HG03342 (cell line): ENCODE measurements around the gene ABLIM1.

Experiments
- ATAC-seq: cut with Tn5 transposase; IDR thresholded peaks from one replicate; pipeline ENCODE4 v1.9.1; 2021; ENCODE audit warnings: mild to moderate bottlenecking, moderate library complexity; ENCODE audit not compliant: unreplicated experiment

The ABLIM1 gene

GRCh38 chr10:114429581-114430335 lies 228.3 kb downstream of the ABLIM1 start:
- no peak for ATAC-seq

- ATAC-seq: no peak
Observed at GRCh38 chr10:114427124-114427852, 230.8 kb downstream of the ABLIM1 start.

GRCh38 chr10:114426476-114426875 lies 231.6 kb downstream of the ABLIM1 start:
- no peak for ATAC-seq

GRCh38 chr10:114420811-114421485 lies 237.1 kb downstream of the ABLIM1 start:
- no peak for ATAC-seq

GRCh38 chr10:114418109-114418508 lies 240.0 kb downstream of the ABLIM1 start:
- no peak for ATAC-seq

GRCh38 chr10:114412907-114413797 lies 244.9 kb downstream of the ABLIM1 start:
- no peak for ATAC-seq

GRCh38 chr10:114408968-114409444 lies 249.1 kb downstream of the ABLIM1 start:
- no peak for ATAC-seq

- peak; percentile 47 for ATAC-seq
Observed at GRCh38 chr10:114408112-114408967, 249.7 kb downstream of the ABLIM1 start.

- no peak for ATAC-seq
Observed at GRCh38 chr10:114406455-114406854, 251.6 kb downstream of the ABLIM1 start.

- no peak for ATAC-seq
Observed at GRCh38 chr10:114405011-114405350, 253.1 kb downstream of the ABLIM1 start.

GRCh38 chr10:114404171-114405010 lies 253.7 kb downstream of the ABLIM1 start, which contains the start of gene AFAP1L2:
TSS of gene AFAP1L2 (minus strand) at chr10:114404502. CDS start at chr10:114404455, 47 bp downstream.
- ATAC-seq: no peak

GRCh38 chr10:114403541-114404161 lies 254.4 kb downstream of the ABLIM1 start:
- peak; percentile 39 for ATAC-seq

GRCh38 chr10:114402871-114403540 lies 255.1 kb downstream of the ABLIM1 start:
- ATAC-seq: no peak

GRCh38 chr10:114402233-114402632 lies 255.8 kb downstream of the ABLIM1 start:
- no peak for ATAC-seq

- no peak for ATAC-seq
Observed at GRCh38 chr10:114401195-114401791, 256.8 kb downstream of the ABLIM1 start.

GRCh38 chr10:114400091-114400490 lies 258.0 kb downstream of the ABLIM1 start:
- no peak for ATAC-seq

- ATAC-seq: no peak
Observed at GRCh38 chr10:114399576-114399975, 258.5 kb downstream of the ABLIM1 start.
